ENCODE measurements around the gene ANKRD13C. TPM values are rescaled to one million over a fixed set of nuclear protein-coding genes. Genes with fewer than 3 reads are reported as not detected.
"Not testable (repeated sequence)": the region's sequence is repeated elsewhere in the genome, so short reads cannot be mapped to it uniquely, and the experiment has no call there.

The ANKRD13C gene
- total RNA-seq, 2 experiments from 2014 or later, result 24.1 to 24.9 TPM

- POLR2A ChIA-PET, result interaction anchor here (0.7 to 5.0 kb wide), 17 partner anchors 7 to 728 kb away, joined by 3 to 182 read pairs (median 7); partner anchors contain the start of genes CTH, LRRC40, SRSF11 and ZRANB2
- CTCF ChIA-PET, result interaction anchor here (0.9 to 3.1 kb wide), 2 partner anchors 58 to 132 kb away, joined by 3 to 25 read pairs; partner anchors contain the start of genes CTH and SRSF11
- no peak for DNase-seq
- H3K4me3 Mint-ChIP-seq, result peak overlapping the region; percentile 83
- H3K9me3 Mint-ChIP-seq, result no peaks in the 10 kb centered on the region
- H3K36me3 Mint-ChIP-seq (ENCODE audit: low read depth), result peaks cover 41% of the 10 kb centered on the region
- H3K4me1 Mint-ChIP-seq, result peaks cover 49% of the 10 kb centered on the region
- H3K27me3 Mint-ChIP-seq, result no peaks in the 10 kb centered on the region
- H3K27ac Mint-ChIP-seq, result peak overlapping the region; percentile 91
These were observed 1.5 kb downstream of the ANKRD13C start for GRCh38 chr1:70353044-70353443.

GRCh38 chr1:70349799-70350198 is 4.7 kb downstream of the ANKRD13C start:
- H3K4me3 Mint-ChIP-seq, H3K27ac Mint-ChIP-seq, POLR2A ChIA-PET, DNase-seq, H3K9me3 Mint-ChIP-seq, H3K27me3 Mint-ChIP-seq: not testable (repeated sequence)
- Mint-ChIP-seq H3K4me1 (peaks cover 50% of the 10 kb centered on the region), H3K36me3 (ENCODE audit: low read depth) (peaks cover 44% of the 10 kb centered on the region)
- CTCF ChIA-PET, result interaction anchor here (0.6 kb wide), 1 partner anchor 69 kb away, joined by 3 read pairs; no protein-coding TSS in a partner anchor

GRCh38 chr1:70348399-70349165 is 5.9 kb downstream of the ANKRD13C start:
- Mint-ChIP-seq H3K4me1 (peaks cover 48% of the 10 kb centered on the region), H3K4me3 (no peak overlapping the region), H3K36me3 (ENCODE audit: low read depth) (peaks cover 42% of the 10 kb centered on the region), H3K27ac (no peak overlapping the region), H3K27me3 (no peaks in the 10 kb centered on the region), H3K9me3 (no peaks in the 10 kb centered on the region)
- ChIA-PET POLR2A (interaction anchor here (0.7 kb wide), 1 partner anchor 109 kb away, joined by 3 read pairs; no protein-coding TSS in a partner anchor), CTCF (no interaction called here)
- DNase-seq, result no peak

DNA sequence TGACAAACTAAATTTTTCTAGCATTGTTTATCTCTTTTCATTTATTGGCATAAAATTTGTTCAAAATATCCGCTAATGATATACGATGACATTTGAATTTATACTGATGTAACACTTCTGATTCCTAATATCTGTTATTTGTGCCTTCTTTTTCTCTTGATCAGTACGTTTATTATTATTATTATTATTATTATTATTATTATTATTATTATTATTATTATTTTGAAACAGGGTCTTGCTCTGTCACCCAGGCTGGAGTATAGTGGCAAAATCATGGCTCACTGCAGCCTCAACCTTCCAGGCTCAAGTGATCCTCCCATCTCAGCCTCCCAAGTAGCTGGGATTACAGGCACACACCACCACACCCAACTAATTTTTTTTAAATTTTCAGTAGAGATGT is 14.9 kb downstream of the ANKRD13C start:
- H3K27ac Mint-ChIP-seq, H3K4me1 Mint-ChIP-seq, H3K9me3 Mint-ChIP-seq, DNase-seq, H3K4me3 Mint-ChIP-seq, CTCF ChIA-PET, H3K27me3 Mint-ChIP-seq: not testable (repeated sequence)
- H3K36me3 Mint-ChIP-seq (ENCODE audit: low read depth), result peaks cover 34% of the 10 kb centered on the region
- POLR2A ChIA-PET, result interaction anchor here (2.0 kb wide), 1 partner anchor 14 kb away, joined by 7 read pairs; the partner anchor contains the start of gene ANKRD13C

- ChIA-PET POLR2A (interaction anchor here (1.4 kb wide), 1 partner anchor 18 kb away, joined by 4 read pairs; the partner anchor contains the start of gene ANKRD13C), CTCF (no interaction called here)
- Mint-ChIP-seq H3K4me1 (peaks cover 5% of the 10 kb centered on the region), H3K36me3 (ENCODE audit: low read depth) (peaks cover 28% of the 10 kb centered on the region), H3K27me3 (no peaks in the 10 kb centered on the region), H3K9me3 (no peaks in the 10 kb centered on the region), H3K27ac (no peak overlapping the region), H3K4me3 (no peak overlapping the region)
- no peak for DNase-seq
These were observed 18.5 kb downstream of the ANKRD13C start for GRCh38 chr1:70336050-70336449.

- POLR2A ChIA-PET, result interaction anchor here (0.8 kb wide), 1 partner anchor 16 kb away, joined by 3 read pairs; no protein-coding TSS in a partner anchor
- H3K27ac Mint-ChIP-seq, result no peak overlapping the region
- CTCF ChIA-PET, result no interaction called here
These were observed 20.1 kb downstream of the ANKRD13C start for GRCh38 chr1:70334436-70334835.

GRCh38 chr1:70333245-70333644 is 21.3 kb downstream of the ANKRD13C start:
- ChIA-PET POLR2A (no interaction called here), CTCF (no interaction called here)
- H3K27me3 Mint-ChIP-seq, result no peaks in the 10 kb centered on the region
- no peak overlapping the region for H3K4me3 Mint-ChIP-seq
- no peak overlapping the region for H3K27ac Mint-ChIP-seq
- no peak for DNase-seq
- H3K4me1 Mint-ChIP-seq, result peaks cover 8% of the 10 kb centered on the region
- no peaks in the 10 kb centered on the region for H3K9me3 Mint-ChIP-seq
- H3K36me3 Mint-ChIP-seq (ENCODE audit: low read depth), result peaks cover 27% of the 10 kb centered on the region

More at GRCh38 chr1:70334436-70334835, 20.1 kb downstream of the ANKRD13C start:
- Mint-ChIP-seq H3K4me3 (no peak overlapping the region), H3K4me1 (peaks cover 8% of the 10 kb centered on the region), H3K27me3 (no peaks in the 10 kb centered on the region), H3K36me3 (ENCODE audit: low read depth) (peaks cover 31% of the 10 kb centered on the region), H3K9me3 (no peaks in the 10 kb centered on the region)
- DNase-seq, result no peak

GRCh38 chr1:70331962-70332361 is 22.6 kb downstream of the ANKRD13C start:
- Mint-ChIP-seq H3K27ac (no peak overlapping the region), H3K4me1 (peaks cover 13% of the 10 kb centered on the region), H3K36me3 (ENCODE audit: low read depth) (peaks cover 26% of the 10 kb centered on the region), H3K27me3 (no peaks in the 10 kb centered on the region), H3K4me3 (no peak overlapping the region), H3K9me3 (no peaks in the 10 kb centered on the region)
- POLR2A ChIA-PET, result no interaction called here
- DNase-seq, result no peak
- CTCF ChIA-PET, result no interaction called here

GRCh38 chr1:70327306-70328076 is 27.0 kb downstream of the ANKRD13C start:
- CTCF ChIA-PET, result interaction anchor here (0.5 kb wide), 1 partner anchor 42 kb away, joined by 4 read pairs; no protein-coding TSS in a partner anchor
- POLR2A ChIA-PET, result no interaction called here

DNA sequence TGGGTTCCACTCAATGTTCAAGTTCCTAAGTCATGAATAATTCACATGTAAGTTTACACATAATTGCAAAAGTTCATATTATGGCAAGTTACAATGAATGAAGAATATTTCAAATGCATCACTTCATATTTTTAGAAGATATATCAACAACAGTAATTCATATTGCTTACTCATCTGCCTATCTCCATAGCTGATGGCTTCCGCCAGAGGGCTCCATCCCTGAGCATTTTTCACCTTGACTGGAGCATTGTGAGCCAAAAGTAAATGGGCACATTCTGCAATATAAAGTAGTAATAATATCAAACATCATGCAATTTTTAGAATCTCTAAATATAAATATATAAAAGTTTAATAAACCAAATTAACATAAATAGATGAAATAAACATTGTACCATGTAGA is 29.8 kb downstream of the ANKRD13C start:
- POLR2A ChIA-PET, result no interaction called here
- Mint-ChIP-seq H3K27ac (no peak overlapping the region), H3K4me1 (peaks cover 8% of the 10 kb centered on the region), H3K36me3 (ENCODE audit: low read depth) (peaks cover 22% of the 10 kb centered on the region), H3K27me3 (no peaks in the 10 kb centered on the region), H3K9me3 (no peaks in the 10 kb centered on the region), H3K4me3 (no peak overlapping the region)
- CTCF ChIA-PET, result no interaction called here
- DNase-seq, result no peak

More at GRCh38 chr1:70327306-70328076, 27.0 kb downstream of the ANKRD13C start:
- peaks cover 8% of the 10 kb centered on the region for H3K4me1 Mint-ChIP-seq
- H3K36me3 Mint-ChIP-seq (ENCODE audit: low read depth), result peaks cover 22% of the 10 kb centered on the region
- no peak for DNase-seq
- H3K9me3 Mint-ChIP-seq, result no peaks in the 10 kb centered on the region
- H3K27me3 Mint-ChIP-seq, result no peaks in the 10 kb centered on the region
- no peak overlapping the region for H3K4me3 Mint-ChIP-seq
- no peak overlapping the region for H3K27ac Mint-ChIP-seq

DNA sequence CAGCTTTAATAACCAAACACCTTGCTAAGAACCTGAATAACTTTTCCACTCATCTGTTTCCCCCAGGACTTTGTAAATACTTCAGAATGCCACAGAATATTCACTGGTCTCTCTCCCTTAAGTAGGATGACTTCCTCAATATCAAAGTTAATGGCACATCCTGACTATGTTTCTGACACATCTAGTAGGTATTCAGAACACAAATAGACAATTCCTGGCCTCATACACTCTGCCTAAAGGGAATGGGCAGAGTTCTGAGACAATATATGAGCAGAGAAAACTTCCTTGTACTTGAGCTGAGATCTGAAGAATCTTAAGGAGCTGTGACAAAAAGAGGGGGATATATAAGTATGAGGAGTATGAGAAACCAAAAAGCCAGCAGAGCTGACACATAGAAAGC is 34.8 kb downstream of the ANKRD13C start:
- H3K27me3 Mint-ChIP-seq, result no peaks in the 10 kb centered on the region
- H3K36me3 Mint-ChIP-seq (ENCODE audit: low read depth), result peaks cover 20% of the 10 kb centered on the region
- no peak overlapping the region for H3K27ac Mint-ChIP-seq
- H3K4me3 Mint-ChIP-seq, result no peak overlapping the region
- no peak for DNase-seq
- CTCF ChIA-PET, result no interaction called here
- H3K4me1 Mint-ChIP-seq, result peaks cover 8% of the 10 kb centered on the region
- POLR2A ChIA-PET, result no interaction called here
- H3K9me3 Mint-ChIP-seq, result no peaks in the 10 kb centered on the region

GRCh38 chr1:70318191-70318590 is 36.3 kb downstream of the ANKRD13C start:
- Mint-ChIP-seq H3K27ac (no peak overlapping the region), H3K4me3 (no peak overlapping the region), H3K27me3 (no peaks in the 10 kb centered on the region), H3K9me3 (no peaks in the 10 kb centered on the region), H3K4me1 (peaks cover 8% of the 10 kb centered on the region), H3K36me3 (ENCODE audit: low read depth) (peaks cover 11% of the 10 kb centered on the region)
- no peak for DNase-seq
- ChIA-PET POLR2A (interaction anchor here (0.9 kb wide), 1 partner anchor 17 kb away, joined by 3 read pairs; no protein-coding TSS in a partner anchor), CTCF (no interaction called here)

DNA sequence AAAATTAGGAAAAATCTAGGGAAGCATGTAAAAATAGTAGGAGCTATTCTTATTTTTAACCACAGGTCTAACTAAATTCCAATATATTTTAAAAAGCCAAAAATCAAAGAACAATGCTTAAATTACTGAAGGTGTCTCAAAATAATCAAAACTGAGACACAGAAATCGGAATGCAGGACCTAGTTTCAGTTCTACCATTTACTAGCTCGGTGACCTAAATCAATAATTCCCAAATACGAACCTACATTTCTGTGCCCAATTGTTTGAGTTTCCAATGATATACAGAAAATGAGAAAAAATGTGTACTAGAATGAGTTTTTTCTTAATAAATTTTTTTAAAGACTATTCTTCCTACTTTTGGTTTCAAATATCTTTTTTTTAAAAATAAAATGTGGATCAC is 37.4 kb downstream of the ANKRD13C start:
- Mint-ChIP-seq H3K4me1 (peaks cover 8% of the 10 kb centered on the region), H3K9me3 (no peaks in the 10 kb centered on the region), H3K27me3 (no peaks in the 10 kb centered on the region), H3K4me3 (no peak overlapping the region), H3K36me3 (ENCODE audit: low read depth) (peaks cover 15% of the 10 kb centered on the region), H3K27ac (no peak overlapping the region)
- DNase-seq, result no peak
- CTCF ChIA-PET, result no interaction called here
- POLR2A ChIA-PET, result no interaction called here

All from activated CD4-positive, alpha-beta memory T cell treated with anti-CD3 and anti-CD28 coated beads, Interleukin-2, amount 10 ng/mL, durations not matched to agents 7 days and 5 days (primary cell).